K562 (cell line): Measurements from ENCODE around the gene SCGB2B2.
A peak's percentile ranks its signal among the peaks of the same experiment; 100 is the strongest.

Experiments
- ETV5 ChIP-seq: sonication (generic); formaldehyde crosslinking; IDR thresholded peaks from 2 replicates; pipeline ENCODE4 v1.4.0; 2020; ENCODE audit warnings: low read depth, mild to moderate bottlenecking, missing genetic modification reagents
- HMGXB4 ChIP-seq: sonication (generic); formaldehyde crosslinking; IDR thresholded peaks from 2 replicates; pipeline ENCODE4 v1.8.1; 2023; ENCODE audit warnings: mild to moderate bottlenecking, missing genetic modification reagents
- POLR2AphosphoS5 ChIP-seq: IDR thresholded peaks from 2 replicates; pipeline ENCODE4 v1.6.1; 2011; ENCODE audit warnings: mild to moderate bottlenecking, low read depth, low read length, moderate library complexity; ENCODE audit not compliant: control insufficient read depth, insufficient read depth
- ZNF282 ChIP-seq: sonication (generic); formaldehyde crosslinking; IDR thresholded peaks from 2 replicates; pipeline ENCODE4 v1.8.1; 2023; ENCODE audit warnings: missing genetic modification reagents
- ZNF589 ChIP-seq: fragments of 200-800 bp; sonication (Bioruptor generic); IDR thresholded peaks from 2 replicates; pipeline ENCODE4 v1.6.1; 2016; ENCODE audit warnings: low read depth, missing genetic modification characterization, missing compliant biosample characterization
- TF ChIP-seq, protein P1 (sequence below), 3 experiments: IDR thresholded peaks in 2 of 3; conservative IDR thresholded peaks in 1 of 3; 2 replicates each; pipeline ENCODE4 v1.5.1; 2011 to 2012; ENCODE audit warnings: low read length in 3 of 3, mild to moderate bottlenecking in 3 of 3, control low read depth in 2 of 3, improper control_type of control experiment in 1 of 3, inconsistent platforms in 1 of 3, low read depth in 1 of 3, mixed read lengths in 1 of 3, moderate library complexity in 1 of 3; ENCODE audit not compliant: insufficient read depth in 2 of 3

DNA sequence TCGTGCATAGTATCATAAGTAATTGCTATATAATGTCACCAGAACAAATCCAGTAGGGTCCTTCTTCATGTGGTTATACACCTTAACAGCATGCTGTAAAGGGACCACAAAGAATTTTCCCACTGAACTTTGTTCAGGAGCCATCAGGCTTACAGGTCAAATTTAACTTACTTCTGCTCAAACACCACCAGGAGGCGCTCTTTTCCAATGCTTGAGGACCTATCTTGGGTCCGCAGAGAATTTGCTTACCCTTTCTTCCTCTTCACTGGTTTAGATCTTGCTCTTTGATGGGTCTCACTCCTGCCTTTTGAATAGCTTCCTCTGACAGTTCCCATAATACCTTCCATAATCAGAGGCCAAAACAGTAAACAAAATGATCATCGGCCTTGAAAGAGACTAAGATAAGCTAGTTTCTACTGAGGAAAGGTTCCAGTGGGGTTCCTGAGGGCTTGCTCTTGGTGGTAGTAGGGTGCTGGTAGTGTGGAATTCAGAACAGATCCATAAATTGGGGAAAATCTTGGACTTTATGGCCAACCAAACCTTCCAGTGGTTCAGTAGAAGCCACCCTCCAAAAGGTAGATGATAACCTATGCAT is 37.4 kb downstream of the SCGB2B2 start:
- TF ChIP-seq, protein P1, sequence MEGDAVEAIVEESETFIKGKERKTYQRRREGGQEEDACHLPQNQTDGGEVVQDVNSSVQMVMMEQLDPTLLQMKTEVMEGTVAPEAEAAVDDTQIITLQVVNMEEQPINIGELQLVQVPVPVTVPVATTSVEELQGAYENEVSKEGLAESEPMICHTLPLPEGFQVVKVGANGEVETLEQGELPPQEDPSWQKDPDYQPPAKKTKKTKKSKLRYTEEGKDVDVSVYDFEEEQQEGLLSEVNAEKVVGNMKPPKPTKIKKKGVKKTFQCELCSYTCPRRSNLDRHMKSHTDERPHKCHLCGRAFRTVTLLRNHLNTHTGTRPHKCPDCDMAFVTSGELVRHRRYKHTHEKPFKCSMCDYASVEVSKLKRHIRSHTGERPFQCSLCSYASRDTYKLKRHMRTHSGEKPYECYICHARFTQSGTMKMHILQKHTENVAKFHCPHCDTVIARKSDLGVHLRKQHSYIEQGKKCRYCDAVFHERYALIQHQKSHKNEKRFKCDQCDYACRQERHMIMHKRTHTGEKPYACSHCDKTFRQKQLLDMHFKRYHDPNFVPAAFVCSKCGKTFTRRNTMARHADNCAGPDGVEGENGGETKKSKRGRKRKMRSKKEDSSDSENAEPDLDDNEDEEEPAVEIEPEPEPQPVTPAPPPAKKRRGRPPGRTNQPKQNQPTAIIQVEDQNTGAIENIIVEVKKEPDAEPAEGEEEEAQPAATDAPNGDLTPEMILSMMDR (IDR thresholded peaks at IDR 0.05 in 2 of 3, conservative IDR thresholded peaks at IDR 0.05 in 1 of 3; ENCODE audit: insufficient read depth in 2 of 3, low read depth in 1 of 3, low read length in 3 of 3), result peak; percentile 75 to 95 (median 81)
- TF ChIP-seq POLR2AphosphoS5 (no peak), HMGXB4 (no peak), ZNF282 (CRISPR knock-in tag) (no peak), ZNF589 (no peak), ETV5 (no peak)
